Measurements from ENCODE around the gene GREB1.

GREB1 gene

GRCh38 chr2:11563784-11564666 is 30.2 kb downstream of the GREB1 start:
- in situ Hi-C loops (cut with MboI; ENCODE audit: low pct_unique_long_range_greater_than_20kb, low sequenced_read_pairs, unreplicated experiment) = no loop called here
- no peak for DNase-seq (ENCODE audit: low spot score)
- TF ChIP-seq, protein P1, sequence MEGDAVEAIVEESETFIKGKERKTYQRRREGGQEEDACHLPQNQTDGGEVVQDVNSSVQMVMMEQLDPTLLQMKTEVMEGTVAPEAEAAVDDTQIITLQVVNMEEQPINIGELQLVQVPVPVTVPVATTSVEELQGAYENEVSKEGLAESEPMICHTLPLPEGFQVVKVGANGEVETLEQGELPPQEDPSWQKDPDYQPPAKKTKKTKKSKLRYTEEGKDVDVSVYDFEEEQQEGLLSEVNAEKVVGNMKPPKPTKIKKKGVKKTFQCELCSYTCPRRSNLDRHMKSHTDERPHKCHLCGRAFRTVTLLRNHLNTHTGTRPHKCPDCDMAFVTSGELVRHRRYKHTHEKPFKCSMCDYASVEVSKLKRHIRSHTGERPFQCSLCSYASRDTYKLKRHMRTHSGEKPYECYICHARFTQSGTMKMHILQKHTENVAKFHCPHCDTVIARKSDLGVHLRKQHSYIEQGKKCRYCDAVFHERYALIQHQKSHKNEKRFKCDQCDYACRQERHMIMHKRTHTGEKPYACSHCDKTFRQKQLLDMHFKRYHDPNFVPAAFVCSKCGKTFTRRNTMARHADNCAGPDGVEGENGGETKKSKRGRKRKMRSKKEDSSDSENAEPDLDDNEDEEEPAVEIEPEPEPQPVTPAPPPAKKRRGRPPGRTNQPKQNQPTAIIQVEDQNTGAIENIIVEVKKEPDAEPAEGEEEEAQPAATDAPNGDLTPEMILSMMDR (IDR thresholded peaks at IDR 0.05; ENCODE audit: extremely low read depth, insufficient read depth, missing control alignments) = no peak

DNA sequence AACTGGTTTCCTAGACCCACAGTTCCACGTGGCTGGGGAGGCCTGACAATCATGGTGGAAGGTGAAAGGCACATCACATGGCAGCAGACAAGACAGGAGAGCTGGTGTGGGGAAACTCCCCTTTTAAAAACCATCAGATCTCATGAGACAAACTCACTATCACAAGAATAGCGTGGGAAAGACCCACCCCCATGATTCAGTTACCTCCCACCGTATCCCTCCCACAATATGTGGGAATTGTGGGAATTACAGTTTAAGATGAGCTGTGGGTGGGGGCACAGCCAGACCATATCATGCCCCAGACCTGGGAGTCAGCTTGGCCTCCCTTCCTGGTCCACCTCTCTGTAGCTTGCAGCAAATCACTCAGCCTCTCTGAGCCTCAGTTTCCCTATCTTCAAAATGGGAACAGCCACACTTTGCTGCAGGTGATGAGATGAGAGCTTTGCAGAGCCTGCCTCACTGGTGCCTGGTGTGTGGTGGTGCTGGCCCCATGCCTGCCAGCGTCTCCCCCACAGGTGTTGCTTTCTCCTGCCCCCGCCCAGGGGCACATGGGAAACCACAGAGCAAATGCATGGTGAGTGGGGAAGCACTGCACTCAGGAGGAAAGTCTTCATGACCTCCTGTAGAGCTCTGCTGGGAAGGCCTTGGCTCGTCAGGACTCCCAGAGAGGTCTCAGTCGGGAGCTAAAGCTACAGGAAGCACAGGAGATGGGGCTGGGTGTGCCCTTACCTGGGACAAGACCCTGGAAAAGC is 31.1 kb downstream of the GREB1 start:
- DNase-seq (ENCODE audit: low spot score) = no peak
- in situ Hi-C loops (cut with MboI; ENCODE audit: low pct_unique_long_range_greater_than_20kb, low sequenced_read_pairs, unreplicated experiment) = no loop called here
- TF ChIP-seq, protein P1 (IDR thresholded peaks at IDR 0.05; ENCODE audit: extremely low read depth, insufficient read depth, missing control alignments) = no peak

GRCh38 chr2:11566383-11566782 is 32.5 kb downstream of the GREB1 start:
- no peak for DNase-seq (ENCODE audit: low spot score)
- TF ChIP-seq, protein P1 (IDR thresholded peaks at IDR 0.05; ENCODE audit: extremely low read depth, insufficient read depth, missing control alignments) = no peak
- in situ Hi-C loops (cut with MboI; ENCODE audit: low pct_unique_long_range_greater_than_20kb, low sequenced_read_pairs, unreplicated experiment) = no loop called here

GRCh38 chr2:11567631-11568031 is 33.8 kb downstream of the GREB1 start:
- DNase-seq (ENCODE audit: low spot score) = no peak
- in situ Hi-C loops (cut with MboI; ENCODE audit: low pct_unique_long_range_greater_than_20kb, low sequenced_read_pairs, unreplicated experiment) = no loop called here

DNA sequence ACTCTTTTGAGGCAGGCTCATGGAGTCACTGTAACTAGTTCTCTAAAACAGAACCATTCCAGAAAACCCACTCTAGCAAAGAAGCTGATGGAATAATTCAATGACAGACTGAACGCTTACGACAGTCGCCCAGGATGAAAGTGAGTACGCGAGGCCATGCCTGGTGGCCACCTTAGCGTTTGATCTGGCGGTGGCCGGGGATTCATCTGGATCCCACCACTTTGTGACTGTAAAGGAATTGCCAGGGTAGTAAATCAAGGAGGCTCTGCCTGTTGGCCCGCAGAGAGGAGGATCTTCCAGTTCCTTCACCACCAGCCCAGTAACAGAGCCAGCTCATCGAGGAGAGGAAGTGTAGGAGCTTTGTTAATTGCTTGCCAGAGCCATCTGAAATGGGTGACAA is 34.6 kb downstream of the GREB1 start:
- in situ Hi-C loops (cut with MboI; ENCODE audit: low pct_unique_long_range_greater_than_20kb, low sequenced_read_pairs, unreplicated experiment) = no loop called here
- TF ChIP-seq, protein P1 (IDR thresholded peaks at IDR 0.05; ENCODE audit: extremely low read depth, insufficient read depth, missing control alignments) = no peak
- no peak for DNase-seq (ENCODE audit: low spot score)

More at GRCh38 chr2:11567631-11568031, 33.8 kb downstream of the GREB1 start:
- TF ChIP-seq, protein P1 (IDR thresholded peaks at IDR 0.05; ENCODE audit: extremely low read depth, insufficient read depth, missing control alignments) = no peak

DNA sequence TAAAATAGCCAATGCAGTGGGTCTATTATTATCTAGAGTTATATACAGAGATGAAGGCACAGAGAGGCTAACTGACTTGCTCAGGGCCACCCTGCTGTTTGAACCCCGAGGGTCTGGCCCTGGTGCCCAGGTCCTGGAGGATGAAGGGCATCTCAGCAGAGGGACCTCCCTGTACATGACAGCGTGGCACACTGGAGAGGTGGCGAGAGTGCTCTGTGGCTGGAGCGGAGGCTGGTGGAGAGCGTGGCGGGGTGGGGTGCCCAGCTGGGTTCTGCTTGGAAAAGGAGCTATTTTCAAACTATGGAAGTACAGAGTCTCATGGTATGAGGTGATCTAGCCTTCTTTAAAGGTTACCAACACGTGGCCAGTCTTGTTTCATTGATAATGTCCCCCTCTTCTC is 35.8 kb downstream of the GREB1 start:
- in situ Hi-C loops (cut with MboI; ENCODE audit: low pct_unique_long_range_greater_than_20kb, low sequenced_read_pairs, unreplicated experiment) = no loop called here

More for the DNA sequence above, 35.8 kb downstream of the GREB1 start:
- TF ChIP-seq, protein P1 (IDR thresholded peaks at IDR 0.05; ENCODE audit: extremely low read depth, insufficient read depth, missing control alignments) = no peak
- DNase-seq (ENCODE audit: low spot score) = no peak
